HepG2 (cell line): ENCODE results near the gene RRAD. TPM values are rescaled to one million over a fixed set of nuclear protein-coding genes. Genes with fewer than 3 reads are reported as not detected.
A peak's percentile ranks its signal among the peaks of the same experiment; 100 is the strongest.

Source experiments
- AKAP8 ChIP-seq: sonication (generic); formaldehyde crosslinking; IDR thresholded peaks from 2 replicates; pipeline ENCODE4 v1.5.1; 2020; ENCODE audit warnings: mild to moderate bottlenecking, missing genetic modification reagents
- CBX5 ChIP-seq: sonication (generic); formaldehyde crosslinking; IDR thresholded peaks from 2 replicates; pipeline ENCODE4 v1.4.0; 2020; ENCODE audit warnings: missing genetic modification reagents, borderline replicate concordance
- DNMT3B ChIP-seq: conservative IDR thresholded peaks from 2 replicates; pipeline ENCODE4 v1.6.1; 2016; ENCODE audit warnings: missing biosample characterization, control low read depth
- E2F2 ChIP-seq: sonication (generic); formaldehyde crosslinking; IDR thresholded peaks from 2 replicates; pipeline ENCODE4 v1.4.0; 2020; ENCODE audit warnings: missing genetic modification reagents, borderline replicate concordance
- ETV6 ChIP-seq: sonication (generic); formaldehyde crosslinking; conservative IDR thresholded peaks from 2 replicates; pipeline ENCODE4 v1.4.0; 2020; ENCODE audit warnings: missing genetic modification reagents
- GFI1 ChIP-seq: sonication (generic); formaldehyde crosslinking; IDR thresholded peaks from 2 replicates; pipeline ENCODE4 v1.5.0; 2020; ENCODE audit warnings: missing genetic modification reagents, mild to moderate bottlenecking, borderline replicate concordance
- GPN1 ChIP-seq: sonication (generic); formaldehyde crosslinking; IDR thresholded peaks from 2 replicates; pipeline ENCODE4 v1.5.1; 2020; ENCODE audit warnings: missing genetic modification reagents, borderline replicate concordance
- LCORL ChIP-seq, 2 experiments: fragments of 450-650 bp in 1 of 2; sonication (generic) in 1 of 2; formaldehyde crosslinking in 1 of 2; IDR thresholded peaks; 2 replicates each; pipeline versions ENCODE4 v1.5.0 to v1.6.1; 2017 to 2020; ENCODE audit warnings: antibody characterized with exemption in 1 of 2, missing genetic modification reagents in 1 of 2
- MAFF ChIP-seq: IDR thresholded peaks from 2 replicates; pipeline ENCODE4 v1.6.1; 2011; ENCODE audit warnings: low read depth, low read length, improper control_type of control experiment
- MTA1 ChIP-seq: sonication (generic); formaldehyde crosslinking; IDR thresholded peaks from 2 replicates; pipeline ENCODE4 v1.4.0; 2020; ENCODE audit warnings: missing genetic modification reagents, mild to moderate bottlenecking, borderline replicate concordance
- PBX3 ChIP-seq: sonication (generic); formaldehyde crosslinking; IDR thresholded peaks from 2 replicates; pipeline ENCODE4 v1.8.1; 2023; ENCODE audit warnings: missing genetic modification reagents, inconsistent platforms, borderline replicate concordance
- PHF20 ChIP-seq: sonication (generic); formaldehyde crosslinking; IDR thresholded peaks from 2 replicates; pipeline ENCODE4 v1.5.0; 2020; ENCODE audit warnings: mild to moderate bottlenecking, missing genetic modification reagents
- RNF2 ChIP-seq: fragments of 450-650 bp; conservative IDR thresholded peaks from 2 replicates; pipeline ENCODE4 v1.6.1; 2016; ENCODE audit warnings: low read depth
- SYNCRIP ChIP-seq: fragments of 200-400 bp; formaldehyde crosslinking; IDR thresholded peaks from 2 replicates; pipeline ENCODE4 v1.6.1; 2018; ENCODE audit warnings: mild to moderate bottlenecking, low read depth, low read length; ENCODE audit not compliant: insufficient read depth
- ZFP37 ChIP-seq: sonication (generic); formaldehyde crosslinking; IDR thresholded peaks from 2 replicates; pipeline ENCODE4 v1.4.0; 2020; ENCODE audit warnings: missing genetic modification reagents, borderline replicate concordance
- ZIK1 ChIP-seq: sonication (generic); formaldehyde crosslinking; IDR thresholded peaks from 2 replicates; pipeline ENCODE4 v1.5.0; 2020; ENCODE audit warnings: mild to moderate bottlenecking, low read depth, missing genetic modification reagents, borderline replicate concordance
- ZNF17 ChIP-seq: sonication (generic); formaldehyde crosslinking; IDR thresholded peaks from 2 replicates; pipeline ENCODE4 v1.5.0; 2020; ENCODE audit warnings: mild to moderate bottlenecking, missing genetic modification reagents
- ZNF337 ChIP-seq: sonication (generic); formaldehyde crosslinking; IDR thresholded peaks from 2 replicates; pipeline ENCODE4 v1.5.1; 2020; ENCODE audit warnings: missing genetic modification reagents, low read depth, mild to moderate bottlenecking, borderline replicate concordance
- ZNF430 ChIP-seq: sonication (generic); formaldehyde crosslinking; IDR thresholded peaks from 2 replicates; pipeline ENCODE4 v1.9.0; 2021; ENCODE audit warnings: mild to moderate bottlenecking, missing genetic modification reagents
- ZNF432 ChIP-seq: sonication (generic); formaldehyde crosslinking; IDR thresholded peaks from 2 replicates; pipeline ENCODE4 v1.5.0; 2020; ENCODE audit warnings: missing genetic modification reagents, mild to moderate bottlenecking, borderline replicate concordance
- ZNF484 ChIP-seq: sonication (generic); formaldehyde crosslinking; IDR thresholded peaks from 2 replicates; pipeline ENCODE4 v1.5.1; 2020; ENCODE audit warnings: mild to moderate bottlenecking, low read depth, missing genetic modification reagents, borderline replicate concordance
- ZNF713 ChIP-seq: sonication (generic); formaldehyde crosslinking; IDR thresholded peaks from 2 replicates; pipeline ENCODE4 v1.4.0; 2020; ENCODE audit warnings: mild to moderate bottlenecking, missing genetic modification reagents
- polyA plus RNA-seq, 8 experiments: library from polyadenylated mRNA; depleted of rRNA in 3 of 8; stranded (reverse) in 7 of 8; unstranded in 1 of 8; fragments of >200 nt; fragmentation: Illumina TruSeq in 4 of 8; extraction: Trizol in 4 of 8; gene quantifications; 2 replicates each; pipeline versions ENCODE4 v1.2.1 to v1.2.3, GENCODE V29; 2011 to 2016; ENCODE audit warnings: low read depth in 4 of 8, missing spikeins in 1 of 8, mixed read lengths in 1 of 8; ENCODE audit not compliant: insufficient read depth in 1 of 8
- total RNA-seq, 5 experiments: library from RNA; depleted of rRNA; stranded (reverse); fragments of >200 nt; fragmentation: Illumina TruSeq; extraction: Trizol; gene quantifications; 2 replicates each; pipeline ENCODE4 v1.2.3, GENCODE V29; 2016; ENCODE audit warnings: low read depth in 1 of 5
- TF ChIP-seq, protein P1 (sequence below): sonication (generic); formaldehyde crosslinking; IDR thresholded peaks from 2 replicates; pipeline ENCODE4 v1.4.0; 2020; ENCODE audit warnings: missing genetic modification reagents, borderline replicate concordance
- TF ChIP-seq, protein P2 (sequence below): sonication (generic); formaldehyde crosslinking; IDR thresholded peaks from 2 replicates; pipeline ENCODE4 v1.5.1; 2020; ENCODE audit warnings: missing genetic modification reagents, mild to moderate bottlenecking, borderline replicate concordance

Gene RRAD
- total and polyA plus RNA-seq, 2 of the 13 experiments (the other 11 are each of a cell fraction or from before 2014, with no cell fraction given) = 0.80 to 1.1 TPM

GRCh38 chr16:66934138-66934838 is 9.0 kb upstream of the RRAD start, which contains the start of gene CIAO2B (continued):
- TF ChIP-seq ZNF17 (CRISPR knock-in tag) = peak; percentile 94; the same call in 1 of the 2 replicates
- TF ChIP-seq ZFP37 (CRISPR knock-in tag) = 0 out of 2 replicates have a peak, but pooled peaks have one; percentile 50
- no peak for TF ChIP-seq SYNCRIP
- TF ChIP-seq ZIK1 (CRISPR knock-in tag) = peak; percentile 95
- TF ChIP-seq DNMT3B (CRISPR knock-in tag) = peak; percentile 85; the same call in 1 of the 2 replicates
- TF ChIP-seq, protein P1, sequence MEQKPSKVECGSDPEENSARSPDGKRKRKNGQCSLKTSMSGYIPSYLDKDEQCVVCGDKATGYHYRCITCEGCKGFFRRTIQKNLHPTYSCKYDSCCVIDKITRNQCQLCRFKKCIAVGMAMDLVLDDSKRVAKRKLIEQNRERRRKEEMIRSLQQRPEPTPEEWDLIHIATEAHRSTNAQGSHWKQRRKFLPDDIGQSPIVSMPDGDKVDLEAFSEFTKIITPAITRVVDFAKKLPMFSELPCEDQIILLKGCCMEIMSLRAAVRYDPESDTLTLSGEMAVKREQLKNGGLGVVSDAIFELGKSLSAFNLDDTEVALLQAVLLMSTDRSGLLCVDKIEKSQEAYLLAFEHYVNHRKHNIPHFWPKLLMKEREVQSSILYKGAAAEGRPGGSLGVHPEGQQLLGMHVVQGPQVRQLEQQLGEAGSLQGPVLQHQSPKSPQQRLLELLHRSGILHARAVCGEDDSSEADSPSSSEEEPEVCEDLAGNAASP (CRISPR knock-in tag) = peak; percentile 69; the same call in 1 of the 2 replicates
- TF ChIP-seq ZNF430 (CRISPR knock-in tag) = peak; percentile 97
- TF ChIP-seq ETV6 (CRISPR knock-in tag) = peak; percentile 87
- peak; percentile 71; the same call in 1 of the 2 replicates for TF ChIP-seq ZNF484
- TF ChIP-seq CBX5 = no peak; the same call in 1 of the 2 replicates
- TF ChIP-seq GPN1 (CRISPR knock-in tag) = no peak; the same call in 1 of the 2 replicates
- no peak for TF ChIP-seq MAFF
- peak; percentile 91 for TF ChIP-seq PBX3 (CRISPR knock-in tag)
- TF ChIP-seq AKAP8 (CRISPR knock-in tag) = peak; percentile 79; the same call in 1 of the 2 replicates
- TF ChIP-seq LCORL (IDR thresholded peaks at IDR 0.05) = no peak
- peak; percentile 74 for TF ChIP-seq LCORL (CRISPR knock-in tag; IDR thresholded peaks at IDR 0.05)
- TF ChIP-seq GFI1 (CRISPR knock-in tag) = peak; percentile 79
- peak; percentile 97 for TF ChIP-seq PHF20
- TF ChIP-seq RNF2 = peak; percentile 84
- no peak for TF ChIP-seq ZNF337 (CRISPR knock-in tag)
- TF ChIP-seq, protein P2, sequence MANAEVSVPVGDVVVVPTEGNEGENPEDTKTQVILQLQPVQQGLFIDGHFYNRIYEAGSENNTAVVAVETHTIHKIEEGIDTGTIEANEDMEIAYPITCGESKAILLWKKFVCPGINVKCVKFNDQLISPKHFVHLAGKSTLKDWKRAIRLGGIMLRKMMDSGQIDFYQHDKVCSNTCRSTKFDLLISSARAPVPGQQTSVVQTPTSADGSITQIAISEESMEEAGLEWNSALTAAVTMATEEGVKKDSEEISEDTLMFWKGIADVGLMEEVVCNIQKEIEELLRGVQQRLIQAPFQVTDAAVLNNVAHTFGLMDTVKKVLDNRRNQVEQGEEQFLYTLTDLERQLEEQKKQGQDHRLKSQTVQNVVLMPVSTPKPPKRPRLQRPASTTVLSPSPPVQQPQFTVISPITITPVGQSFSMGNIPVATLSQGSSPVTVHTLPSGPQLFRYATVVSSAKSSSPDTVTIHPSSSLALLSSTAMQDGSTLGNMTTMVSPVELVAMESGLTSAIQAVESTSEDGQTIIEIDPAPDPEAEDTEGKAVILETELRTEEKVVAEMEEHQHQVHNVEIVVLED = peak; percentile 81
- peak; percentile 92 for TF ChIP-seq E2F2 (CRISPR knock-in tag)
- TF ChIP-seq MTA1 (CRISPR knock-in tag) = peak; percentile 87; the same call in 1 of the 2 replicates
- TF ChIP-seq ZNF713 (CRISPR knock-in tag) = no peak
- TF ChIP-seq ZNF432 (CRISPR knock-in tag) = no peak
